ENCODE results near the gene UFM1.
"Not testable (repeated sequence)": the region's sequence is repeated elsewhere in the genome, so short reads cannot be mapped to it uniquely, and the experiment has no call there.

UFM1 gene

DNA sequence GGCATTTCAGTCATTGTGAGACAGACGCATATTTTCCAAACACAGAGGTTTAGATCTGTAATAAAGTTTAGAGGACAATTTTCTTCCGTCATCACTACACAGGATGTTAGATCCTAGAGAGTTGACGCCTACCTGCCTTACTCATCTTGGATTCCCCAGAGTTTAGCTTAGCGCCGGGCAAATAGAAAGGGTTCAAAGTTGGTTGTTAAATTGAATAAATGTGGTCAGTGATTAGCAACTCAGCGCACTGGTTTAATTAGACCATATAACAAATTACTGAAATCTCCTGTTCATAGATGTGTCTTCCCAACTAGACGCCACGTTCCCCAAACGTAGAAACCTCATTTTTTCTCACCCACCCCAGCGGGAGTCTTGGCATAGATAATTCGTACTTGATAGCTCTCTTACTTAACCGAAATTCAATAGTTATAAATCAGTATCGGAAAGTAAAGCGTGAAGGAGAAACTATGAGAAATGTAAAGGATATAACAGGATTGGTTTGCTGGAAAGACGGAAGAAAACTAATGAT is 726 bp upstream of the UFM1 start:
- peaks cover 22 to 34% of the 10 kb centered on the region in 2 donors for H3K4me1 Mint-ChIP-seq
- no peaks in the 10 kb centered on the region for H3K9me3 Mint-ChIP-seq
- H3K4me3 Mint-ChIP-seq, result peak overlapping the region; percentile 90 to 97
- ATAC-seq (replicated peaks) (peak; percentile 62 to 72), DNase-seq (peak; percentile 26)
- peaks cover 7 to 21% of the 10 kb centered on the region in 2 donors for H3K36me3 Mint-ChIP-seq
- peak overlapping the region; percentile 99 for H3K27ac Mint-ChIP-seq
- H3K27me3 Mint-ChIP-seq, result peaks cover 0 to 5% of the 10 kb centered on the region in 2 donors

DNA sequence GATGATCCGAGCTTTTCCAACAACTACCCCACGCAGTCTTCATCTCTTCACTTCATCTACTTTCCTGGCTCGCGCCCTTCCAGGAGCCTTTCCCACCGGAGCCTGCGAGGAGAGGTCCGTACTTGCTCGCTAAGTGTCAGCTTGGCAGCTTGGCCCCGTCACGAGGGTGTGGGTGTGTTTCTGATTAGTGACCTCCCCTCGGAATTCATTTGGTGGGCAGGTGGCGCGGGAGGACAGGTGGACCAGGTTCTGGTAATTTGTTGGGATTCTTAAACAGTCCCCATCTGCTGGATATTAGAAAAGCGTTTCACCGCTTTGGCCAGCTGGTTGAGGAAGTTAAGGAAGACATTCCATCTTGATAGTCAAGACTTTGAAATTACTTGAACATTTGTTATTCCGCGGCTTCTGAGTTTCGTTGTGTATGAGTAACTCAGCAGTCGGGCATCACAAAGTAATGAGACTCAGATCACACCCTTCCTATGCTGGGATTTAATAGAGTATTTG is 515 bp downstream of the UFM1 start:
- Mint-ChIP-seq H3K27ac (peak overlapping the region; percentile 99), H3K4me3 (peak overlapping the region; percentile 90 to 97), H3K27me3 (peaks cover 0 to 5% of the 10 kb centered on the region in 2 donors), H3K4me1 (peaks cover 22 to 34% of the 10 kb centered on the region in 2 donors), H3K36me3 (peaks cover 7 to 21% of the 10 kb centered on the region in 2 donors), H3K9me3 (no peaks in the 10 kb centered on the region)
- ATAC-seq (replicated peaks), result peak; percentile 41 to 46
- DNase-seq, result peak; percentile 35

DNA sequence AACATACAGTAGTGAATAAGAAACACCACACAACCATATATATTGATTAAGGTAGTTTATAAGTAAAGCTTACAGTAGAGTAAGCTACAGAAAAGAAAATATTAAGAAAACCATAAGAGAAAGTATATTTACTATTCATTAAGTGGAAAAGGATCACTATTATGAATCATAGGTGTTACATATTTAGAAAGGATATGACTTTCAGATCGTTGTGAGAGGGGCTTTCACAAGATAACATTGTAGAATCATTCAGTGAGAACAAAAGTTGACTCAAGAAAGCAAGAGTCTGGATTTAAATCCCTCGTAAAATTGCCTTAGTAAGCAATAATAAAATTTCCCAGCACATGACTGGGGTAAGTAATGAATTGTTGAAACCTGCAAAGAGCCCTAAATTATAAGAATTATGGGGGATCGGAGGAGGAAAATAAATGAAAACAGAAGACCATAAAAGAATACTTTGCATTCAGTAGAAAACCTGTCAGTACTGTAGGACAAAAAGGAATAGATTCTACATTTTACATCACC is 6.0 kb downstream of the UFM1 start:
- H3K27ac Mint-ChIP-seq, result no peak overlapping the region
- ATAC-seq (replicated peaks), result no peak
- no peak overlapping the region for H3K4me3 Mint-ChIP-seq
- peaks cover 8 to 22% of the 10 kb centered on the region in 2 donors for H3K36me3 Mint-ChIP-seq
- H3K27me3 Mint-ChIP-seq, result no peaks in the 10 kb centered on the region
- H3K9me3 Mint-ChIP-seq, result no peaks in the 10 kb centered on the region
- peaks cover 17 to 21% of the 10 kb centered on the region in 2 donors for H3K4me1 Mint-ChIP-seq
- DNase-seq, result no peak

DNA sequence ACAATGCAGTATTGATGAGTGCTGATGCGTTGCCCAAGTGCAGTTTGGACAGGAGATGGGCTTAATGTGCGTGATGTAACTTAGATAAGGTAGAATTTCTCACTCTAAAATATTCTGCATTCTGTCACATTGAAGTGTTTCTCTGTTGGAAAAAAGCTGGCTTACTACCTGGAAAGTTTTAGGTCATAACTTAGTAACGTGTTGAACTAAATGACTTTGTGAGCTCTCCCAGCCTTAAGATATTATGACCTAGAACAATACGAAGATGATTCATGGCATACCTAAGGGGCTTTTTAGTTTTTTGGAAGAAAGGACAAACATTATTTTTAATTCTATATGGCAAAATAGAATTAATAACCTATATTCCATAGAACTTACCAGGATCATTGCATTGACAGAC is 9.0 kb downstream of the UFM1 start:
- Mint-ChIP-seq H3K4me1 (peaks cover 8 to 9% of the 10 kb centered on the region in 2 donors), H3K27ac (no peak overlapping the region), H3K36me3 (peaks cover 14 to 25% of the 10 kb centered on the region in 2 donors), H3K9me3 (no peaks in the 10 kb centered on the region), H3K27me3 (no peaks in the 10 kb centered on the region), H3K4me3 (no peak overlapping the region)
- ATAC-seq (replicated peaks) (no peak), DNase-seq (no peak)

DNA sequence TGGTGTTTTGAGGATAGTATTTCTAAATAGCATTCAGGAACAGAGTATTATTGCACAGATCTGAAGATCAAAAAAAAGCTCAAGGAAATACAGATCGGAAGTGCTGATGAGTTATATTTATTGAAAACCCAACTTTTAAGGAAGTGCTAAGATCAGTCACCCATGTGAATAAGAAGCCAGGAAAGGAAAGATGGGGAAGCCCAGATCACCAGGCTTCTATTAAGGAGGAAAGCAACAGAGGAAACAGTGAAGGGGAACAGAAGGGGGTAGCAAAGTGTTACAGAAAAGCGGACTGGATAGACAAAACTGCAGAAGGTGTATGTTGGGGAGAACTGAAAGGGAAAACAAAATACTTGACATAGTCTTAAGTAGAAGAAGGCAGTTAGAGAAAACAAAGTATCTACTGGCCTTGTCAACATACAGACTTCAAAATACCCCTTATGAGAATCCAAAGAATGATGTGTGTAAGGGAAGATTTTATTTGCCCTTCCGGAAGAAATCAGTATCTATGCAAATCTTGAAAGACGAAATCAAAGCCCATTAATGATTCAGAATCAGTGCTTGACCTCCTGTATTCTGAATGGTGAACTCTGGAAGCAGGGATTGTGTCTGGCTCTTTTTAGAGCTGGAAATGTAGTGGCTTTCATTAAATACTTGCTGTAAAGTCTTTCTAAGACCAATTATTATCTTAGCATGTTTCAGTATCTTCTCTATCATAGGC is 12.1 kb downstream of the UFM1 start:
- H3K4me1 Mint-ChIP-seq, result peaks cover 9 to 10% of the 10 kb centered on the region in 2 donors
- no peaks in the 10 kb centered on the region for H3K9me3 Mint-ChIP-seq
- H3K27me3 Mint-ChIP-seq, result no peaks in the 10 kb centered on the region
- no peak for DNase-seq
- ATAC-seq (replicated peaks), result peak; percentile 60 to 73
- H3K4me3 Mint-ChIP-seq, result no peak overlapping the region
- no peak overlapping the region for H3K27ac Mint-ChIP-seq
- H3K36me3 Mint-ChIP-seq, result peaks cover 17 to 23% of the 10 kb centered on the region in 2 donors

DNA sequence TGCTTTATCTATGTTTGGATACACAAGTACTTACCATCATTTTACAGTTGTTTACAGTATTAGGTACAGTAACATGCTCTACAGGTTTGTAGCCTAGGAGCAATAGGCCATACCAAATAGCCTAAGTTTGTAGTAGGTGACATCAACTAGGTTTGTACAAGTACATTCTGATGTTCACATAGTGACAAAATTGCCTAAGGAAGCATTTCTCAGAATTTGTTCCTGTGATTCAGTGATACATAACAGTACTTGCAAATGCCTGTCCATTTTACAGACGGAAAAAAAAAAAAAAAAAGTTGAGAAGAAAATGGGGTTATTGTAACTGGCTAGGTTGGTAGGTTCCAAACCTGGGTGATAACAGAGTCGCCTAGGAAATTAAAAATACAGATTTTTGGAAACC is 13.6 kb downstream of the UFM1 start:
- peaks cover 17 to 23% of the 10 kb centered on the region in 2 donors for H3K36me3 Mint-ChIP-seq
- H3K4me1 Mint-ChIP-seq, result peaks cover 9 to 13% of the 10 kb centered on the region in 2 donors
- ATAC-seq (replicated peaks) (no peak), DNase-seq (no peak)
- no peaks in the 10 kb centered on the region for H3K27me3 Mint-ChIP-seq
- H3K27ac Mint-ChIP-seq, result no peak overlapping the region
- no peaks in the 10 kb centered on the region for H3K9me3 Mint-ChIP-seq
- no peak overlapping the region for H3K4me3 Mint-ChIP-seq

DNA sequence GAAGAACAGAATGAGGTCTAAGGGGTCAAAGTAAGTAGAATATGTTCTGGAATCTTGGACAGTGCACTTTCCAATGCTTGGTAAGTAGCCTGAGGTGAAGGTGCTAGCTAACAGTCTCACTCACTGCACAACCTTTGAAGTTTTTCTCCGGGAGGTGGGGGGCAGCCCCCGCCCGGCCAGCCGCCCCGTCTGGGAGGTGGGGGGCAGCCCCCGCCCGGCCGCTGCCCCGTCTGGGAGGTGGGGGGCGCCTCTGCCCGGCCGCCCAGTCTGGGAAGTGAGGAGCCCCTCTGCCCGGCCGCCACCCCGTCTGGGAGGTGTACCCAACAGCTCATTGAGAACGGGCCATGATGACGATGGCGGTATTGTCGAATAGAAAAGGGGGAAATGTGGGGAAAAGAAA is 14.1 kb downstream of the UFM1 start:
- peaks cover 17 to 19% of the 10 kb centered on the region in 2 donors for H3K36me3 Mint-ChIP-seq
- not testable (repeated sequence) for DNase-seq; H3K9me3 Mint-ChIP-seq; ATAC-seq (replicated peaks); H3K27ac Mint-ChIP-seq; H3K27me3 Mint-ChIP-seq; H3K4me3 Mint-ChIP-seq
- H3K4me1 Mint-ChIP-seq, result peaks cover 9 to 11% of the 10 kb centered on the region in 2 donors

DNA sequence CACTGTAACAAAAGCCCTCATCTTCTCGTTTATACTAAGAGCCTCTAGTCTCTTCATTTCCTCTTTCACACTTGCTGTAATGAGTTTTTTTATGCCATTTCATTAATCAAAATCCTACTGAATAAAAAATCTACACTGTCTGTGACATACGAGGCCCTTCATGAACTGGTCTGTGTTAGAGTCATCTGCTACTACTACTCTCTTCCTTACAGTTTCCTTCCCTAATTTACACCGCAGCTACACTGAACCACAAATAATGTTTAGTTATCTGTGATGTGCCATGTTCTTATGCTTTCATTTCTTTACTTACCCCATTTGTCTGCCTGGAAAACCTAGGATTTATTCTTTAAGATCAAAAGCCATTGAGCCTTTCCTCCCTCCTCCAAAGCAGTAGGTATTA is 16.0 kb downstream of the UFM1 start:
- H3K4me1 Mint-ChIP-seq, result peaks cover 9 to 11% of the 10 kb centered on the region in 2 donors
- H3K4me3 Mint-ChIP-seq, result no peak overlapping the region
- H3K27me3 Mint-ChIP-seq, result peaks cover 0 to 2% of the 10 kb centered on the region in 2 donors
- no peaks in the 10 kb centered on the region for H3K9me3 Mint-ChIP-seq
- H3K27ac Mint-ChIP-seq, result no peak overlapping the region
- no peak for DNase-seq
- peaks cover 16 to 17% of the 10 kb centered on the region in 2 donors for H3K36me3 Mint-ChIP-seq
- ATAC-seq (replicated peaks), result no peak

DNA sequence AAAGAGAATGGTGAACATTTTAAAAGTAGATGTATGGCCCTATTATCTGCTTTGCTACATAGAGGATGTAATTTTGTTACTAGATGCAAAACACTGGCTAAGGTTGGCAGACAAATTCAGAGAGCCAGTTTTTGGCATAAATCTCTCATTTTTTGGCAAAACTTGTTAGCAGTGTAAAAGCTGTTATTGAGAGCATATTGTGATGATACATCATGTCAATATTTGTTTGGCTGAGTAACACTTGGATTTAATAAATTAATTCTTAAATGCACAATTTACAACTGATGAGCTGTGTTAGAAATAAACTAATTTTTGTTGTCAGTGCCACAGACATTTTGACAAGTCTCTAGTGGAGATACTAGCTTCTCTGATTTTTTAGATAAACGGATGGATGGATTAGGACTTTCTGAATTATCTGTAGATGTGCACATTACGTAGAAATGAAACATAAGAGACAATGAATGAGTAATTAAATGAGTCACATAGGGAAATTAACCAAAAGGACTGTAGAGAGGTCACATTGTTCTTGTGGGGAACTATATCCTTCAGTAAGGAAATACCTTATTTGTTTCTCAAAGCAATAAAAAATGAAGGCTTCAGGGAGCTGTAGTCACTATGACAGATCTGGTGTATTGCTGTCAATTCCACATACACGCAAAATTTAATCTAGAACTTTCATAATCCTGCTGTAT is 17.4 kb downstream of the UFM1 start:
- no peak overlapping the region for H3K27ac Mint-ChIP-seq

DNA sequence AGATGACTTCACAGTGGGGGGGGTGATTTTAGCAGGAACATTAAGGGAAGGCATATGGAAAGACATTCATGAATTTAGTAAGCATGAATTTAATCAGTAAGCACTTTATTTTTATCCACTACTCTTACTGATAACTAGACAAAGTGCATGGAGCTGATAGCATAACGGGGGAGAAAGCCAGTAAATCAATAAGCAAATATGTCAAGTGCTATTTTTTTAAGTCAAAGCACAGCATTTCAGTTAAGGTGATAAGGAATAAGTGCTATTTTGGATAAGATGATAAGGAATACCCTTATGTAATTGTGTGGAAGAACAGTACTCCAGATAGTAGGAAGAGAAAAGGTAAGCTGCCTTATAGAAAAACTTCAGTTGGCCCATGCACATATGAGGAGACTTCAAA is 19.4 kb downstream of the UFM1 start:
- no peak for ATAC-seq (replicated peaks)
- H3K4me1 Mint-ChIP-seq, result peaks cover 0 to 5% of the 10 kb centered on the region in 2 donors
- DNase-seq, result no peak
- H3K4me3 Mint-ChIP-seq, result no peak overlapping the region
- H3K36me3 Mint-ChIP-seq, result peaks cover 2% of the 10 kb centered on the region in 2 donors
- H3K9me3 Mint-ChIP-seq, result no peaks in the 10 kb centered on the region
- peaks cover 14 to 21% of the 10 kb centered on the region in 2 donors for H3K27me3 Mint-ChIP-seq
- no peak overlapping the region for H3K27ac Mint-ChIP-seq

More for the DNA sequence above, 17.4 kb downstream of the UFM1 start:
- H3K4me1 Mint-ChIP-seq, result peaks cover 0 to 5% of the 10 kb centered on the region in 2 donors
- peaks cover 0 to 8% of the 10 kb centered on the region in 2 donors for H3K27me3 Mint-ChIP-seq
- H3K4me3 Mint-ChIP-seq, result no peak overlapping the region
- DNase-seq, result no peak
- H3K9me3 Mint-ChIP-seq, result no peaks in the 10 kb centered on the region
- peak in 1 of 2 donors; percentile 27 for ATAC-seq (replicated peaks)
- peaks cover 8 to 9% of the 10 kb centered on the region in 2 donors for H3K36me3 Mint-ChIP-seq

DNA sequence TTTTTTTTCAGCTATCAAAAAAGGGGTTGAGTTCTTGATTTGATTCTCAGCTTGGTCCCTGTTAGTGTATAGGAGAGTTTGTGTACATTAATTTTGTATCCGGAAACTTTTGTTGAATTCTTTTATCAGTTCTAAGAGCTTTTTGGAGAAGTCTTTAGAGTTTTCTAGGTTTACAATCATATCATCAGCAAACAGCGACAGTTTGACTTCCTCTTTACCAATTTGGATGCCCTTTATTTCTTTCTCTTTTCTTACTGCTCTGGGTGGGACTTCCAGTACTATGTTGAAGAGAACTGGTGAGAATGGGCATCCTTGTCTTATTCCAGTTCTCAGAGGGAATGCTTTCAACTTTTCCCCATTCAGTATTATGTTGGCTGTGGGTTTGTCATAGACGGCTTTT is 20.4 kb downstream of the UFM1 start:
- DNase-seq; H3K36me3 Mint-ChIP-seq; ATAC-seq (replicated peaks); H3K4me3 Mint-ChIP-seq; H3K4me1 Mint-ChIP-seq; H3K9me3 Mint-ChIP-seq; H3K27ac Mint-ChIP-seq: not testable (repeated sequence)
- H3K27me3 Mint-ChIP-seq, result peaks cover 16 to 24% of the 10 kb centered on the region in 2 donors

DNA sequence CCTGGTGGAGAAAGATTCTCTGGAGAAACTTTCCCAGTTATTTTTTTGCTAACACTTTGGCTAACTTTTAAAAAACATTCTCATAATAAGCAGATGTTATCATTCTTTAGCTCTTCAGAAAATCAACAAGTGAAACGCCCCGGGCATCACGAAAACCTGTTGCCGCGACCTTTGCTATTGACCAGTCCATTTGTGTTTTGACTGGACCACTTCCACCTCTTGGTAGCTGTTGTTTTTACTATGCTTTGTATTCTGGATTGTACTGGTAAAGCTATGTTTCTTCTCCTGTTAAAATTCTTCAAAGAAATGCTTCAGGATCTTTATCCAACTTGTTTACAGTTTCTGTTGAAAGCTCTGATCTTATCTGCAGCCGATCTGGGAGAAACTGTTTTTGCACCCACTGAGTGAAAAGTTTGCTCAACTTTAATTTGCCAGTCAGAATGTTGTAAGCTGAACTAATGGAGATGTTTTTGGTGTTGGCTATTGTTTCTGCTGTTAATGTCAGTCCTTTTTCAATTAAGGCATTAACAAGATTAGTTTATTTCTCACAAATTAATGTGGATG is 23.3 kb downstream of the UFM1 start:
- no peaks in the 10 kb centered on the region for H3K9me3 Mint-ChIP-seq
- DNase-seq, result no peak
- no peak for ATAC-seq (replicated peaks)

DNA sequence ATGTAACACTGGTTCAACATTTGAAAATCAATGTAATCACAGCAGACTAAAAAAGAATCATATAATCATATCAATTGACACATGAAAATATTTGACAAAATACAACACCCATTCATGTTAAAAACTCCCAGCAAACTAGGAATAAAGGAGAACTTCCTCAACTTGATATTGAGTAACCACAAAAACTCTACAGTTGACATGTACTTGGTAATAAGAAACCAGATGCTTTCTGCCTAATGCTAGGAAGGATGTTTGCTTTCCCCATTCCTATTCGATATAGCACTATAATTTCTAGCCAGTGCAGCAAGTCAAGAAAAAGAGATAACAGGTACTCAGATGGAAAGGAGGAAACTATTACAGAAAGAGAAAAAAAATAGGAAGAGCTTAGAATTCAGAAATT is 26.9 kb downstream of the UFM1 start:
- Mint-ChIP-seq H3K4me1 (no peaks in the 10 kb centered on the region), H3K4me3 (no peak overlapping the region), H3K9me3 (no peaks in the 10 kb centered on the region), H3K36me3 (no peaks in the 10 kb centered on the region), H3K27ac (no peak overlapping the region), H3K27me3 (peaks cover 19 to 20% of the 10 kb centered on the region in 2 donors)
- ATAC-seq (replicated peaks) (no peak), DNase-seq (no peak)

More for the DNA sequence above, 23.3 kb downstream of the UFM1 start:
- H3K4me3 Mint-ChIP-seq, result no peak overlapping the region
- no peaks in the 10 kb centered on the region for H3K4me1 Mint-ChIP-seq
- no peak overlapping the region for H3K27ac Mint-ChIP-seq
- peaks cover 20 to 27% of the 10 kb centered on the region in 2 donors for H3K27me3 Mint-ChIP-seq
- H3K36me3 Mint-ChIP-seq, result no peaks in the 10 kb centered on the region

DNA sequence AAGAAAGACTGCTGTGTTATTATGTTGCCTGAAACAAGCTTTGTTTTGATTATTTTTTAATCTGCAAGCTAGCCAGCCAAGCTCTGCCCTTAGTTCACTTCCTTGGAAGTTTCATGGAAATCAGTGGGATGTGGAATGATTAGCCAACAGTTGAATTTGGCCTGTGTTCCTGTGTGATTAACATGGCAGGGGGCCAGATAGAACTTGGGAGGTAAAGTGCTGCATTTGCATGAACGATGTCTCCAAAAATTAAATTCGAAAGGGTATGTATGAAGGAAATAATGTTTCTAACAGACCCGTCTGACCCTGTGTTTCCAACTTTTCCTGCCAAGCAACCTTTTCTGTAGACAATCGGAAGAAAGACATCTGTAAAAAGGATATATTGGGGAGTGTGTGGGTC is 32.2 kb downstream of the UFM1 start:
- DNase-seq (no peak), ATAC-seq (replicated peaks) (no peak)
- Mint-ChIP-seq H3K27ac (no peak overlapping the region), H3K27me3 (no peaks in the 10 kb centered on the region), H3K4me3 (no peak overlapping the region), H3K36me3 (no peaks in the 10 kb centered on the region), H3K9me3 (no peaks in the 10 kb centered on the region), H3K4me1 (no peaks in the 10 kb centered on the region)

Measured in stimulated activated naive B cell treated with anti-CD40 and anti-IgM and Interleukin-4, amounts not matched to agents 10 μg/mL and 1 μg/mL and 100 μg/mL, for 72 hours (primary cell).